Left forelimb (tissue), 1 donor: ENCODE data around the gene RNF11.

Source experiments
- DNase-seq: peaks from one replicate; pipeline ENCODE4 v3.0.0-alpha.2; 2018; ENCODE audit warnings: low spot score

RNF11 gene

DNA sequence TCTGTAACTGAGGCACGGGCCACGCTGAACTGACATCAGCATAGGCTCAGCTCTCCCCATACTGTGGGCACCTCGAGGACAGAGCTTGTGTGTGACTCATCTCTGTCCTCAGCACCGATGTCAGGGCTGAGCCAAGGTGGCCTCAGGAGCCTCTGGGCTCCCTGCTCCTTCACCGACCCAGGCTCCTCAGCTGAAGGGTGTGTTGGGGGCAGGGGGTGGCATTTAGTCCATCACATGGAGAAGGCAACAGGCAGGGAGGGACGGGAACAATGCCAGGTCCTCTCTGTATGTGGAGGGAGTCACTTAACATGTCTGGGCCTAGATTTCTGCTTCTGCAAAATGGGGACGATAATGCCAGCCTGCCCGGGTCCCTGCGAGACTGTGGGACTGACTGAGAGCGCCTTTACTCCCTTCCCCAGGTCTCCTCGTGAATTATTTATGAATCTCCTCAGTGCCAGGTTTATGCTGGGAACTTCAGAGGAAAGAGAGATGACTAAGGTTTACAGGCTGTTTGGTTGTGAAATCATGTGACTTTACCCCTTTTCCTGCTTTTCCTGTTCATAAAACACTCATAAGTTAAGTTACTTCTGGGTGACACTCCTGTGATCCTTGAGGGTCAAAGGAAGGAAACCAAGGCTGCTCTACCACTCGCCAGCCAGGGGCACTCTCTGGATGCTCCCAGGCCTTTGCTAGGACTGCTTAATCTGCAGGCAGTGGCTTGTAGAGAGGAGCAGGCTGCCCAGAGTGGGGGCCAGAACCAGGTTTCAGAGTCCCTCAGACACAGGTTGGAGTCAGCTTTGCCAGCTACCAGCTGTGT, 78.1 kb downstream of the RNF11 start:
- DNase-seq = no peak

GRCh38 chr1:51314974-51315373, 78.9 kb downstream of the RNF11 start:
- no peak for DNase-seq

DNA sequence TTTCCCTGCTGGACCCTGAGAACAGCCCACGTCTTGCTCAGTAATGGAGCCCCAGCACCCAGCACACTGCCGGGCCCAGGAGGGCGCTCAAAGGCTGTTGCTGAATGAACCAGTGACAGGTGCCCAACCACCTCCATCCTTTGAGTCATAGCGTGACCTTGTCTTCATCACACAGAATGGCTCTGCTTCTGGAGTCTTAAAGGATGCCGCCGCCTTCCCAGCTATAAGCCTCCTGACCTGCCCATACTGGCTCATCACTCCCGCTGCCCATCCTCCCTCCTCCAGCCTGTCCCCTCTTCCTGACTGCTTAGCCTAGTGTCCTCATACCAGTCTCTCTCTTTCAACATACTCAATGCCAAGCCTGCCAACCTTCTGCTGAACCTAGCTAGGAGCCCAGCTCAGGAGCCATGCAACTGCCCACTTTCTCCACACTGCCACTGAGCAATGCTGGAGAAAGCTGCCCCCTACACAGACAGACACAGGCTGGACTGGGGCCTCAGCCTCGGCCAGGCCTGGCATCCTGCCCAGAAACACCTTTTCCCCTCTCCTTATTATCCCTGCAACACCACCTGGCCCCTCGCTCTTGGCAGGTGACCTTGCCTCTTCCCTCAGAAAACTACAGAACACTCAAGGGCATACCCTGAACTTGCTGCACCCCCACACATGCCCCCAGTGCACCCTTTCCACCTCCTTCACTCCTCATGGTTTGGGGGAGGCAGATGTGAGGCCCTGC, 80.2 kb downstream of the RNF11 start:
- DNase-seq = no peak

DNA sequence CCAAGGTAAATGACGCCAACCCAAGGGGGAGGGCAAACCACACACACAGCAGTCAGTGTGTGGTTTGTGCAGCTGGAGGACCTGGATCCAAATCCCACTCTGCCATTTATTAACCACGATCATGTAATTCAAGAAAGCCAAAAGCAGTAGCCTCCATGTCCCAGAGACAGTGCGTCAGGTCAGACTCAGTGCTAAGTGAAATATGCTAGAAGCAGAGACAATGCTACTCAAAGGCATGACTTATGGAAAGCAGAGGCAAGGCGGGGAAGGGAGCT, 80.7 kb downstream of the RNF11 start:
- DNase-seq = no peak

DNA sequence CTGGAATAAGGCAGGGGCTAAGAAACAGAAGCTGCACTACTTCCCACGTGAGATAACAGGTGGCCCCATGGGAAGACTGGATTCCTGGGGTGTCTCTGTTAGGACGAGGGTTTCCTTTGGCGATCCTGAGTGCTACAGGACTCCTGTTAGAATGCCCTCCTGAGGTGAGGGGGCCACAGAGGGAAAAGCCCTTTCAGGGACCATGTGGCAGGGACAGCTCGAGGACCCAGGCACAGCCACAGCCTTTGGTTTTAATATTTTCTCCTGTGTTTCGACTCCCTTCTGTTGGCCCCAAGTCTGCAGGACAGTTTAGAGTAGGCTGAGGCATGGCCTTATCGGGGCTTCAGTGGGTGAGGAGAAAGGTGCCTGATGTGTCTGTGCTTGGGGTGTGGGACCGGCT, 81.7 kb downstream of the RNF11 start:
- DNase-seq = no peak

- no peak for DNase-seq
Measured at GRCh38 chr1:51320967-51321923, 85.2 kb downstream of the RNF11 start.

GRCh38 chr1:51321924-51322280, 85.8 kb downstream of the RNF11 start:
- DNase-seq = no peak

- DNase-seq = no peak
Measured at GRCh38 chr1:51322417-51323101, 86.5 kb downstream of the RNF11 start.
